Activated CD4-positive, alpha-beta T cell treated with anti-CD3 and anti-CD28 coated beads, Interleukin-2, Interleukin-6, amounts not matched to agents 100 ng/mL and 50 ng/mL, durations not matched to agents 16 hours and 8 hours (primary cell): ENCODE measurements around the gene HTRA1.

Experiments
- DNase-seq: peaks from one replicate; pipeline ENCODE4 v3.0.0-alpha.2; 2020

Gene HTRA1

GRCh38 chr10:122497241-122497640, 35.9 kb downstream of the HTRA1 start:
- no peak for DNase-seq

- no peak for DNase-seq
These were observed 37.2 kb downstream of the HTRA1 start for GRCh38 chr10:122498521-122498920.

- no peak for DNase-seq
These were observed 37.7 kb downstream of the HTRA1 start for GRCh38 chr10:122499012-122499411.

GRCh38 chr10:122499491-122499941, 38.2 kb downstream of the HTRA1 start:
- DNase-seq: no peak

- DNase-seq: no peak
These were observed 38.8 kb downstream of the HTRA1 start for GRCh38 chr10:122500194-122500593.

GRCh38 chr10:122500726-122501125, 39.4 kb downstream of the HTRA1 start:
- DNase-seq: no peak

GRCh38 chr10:122503012-122503411, 41.7 kb downstream of the HTRA1 start:
- DNase-seq: no peak

- no peak for DNase-seq
These were observed 42.7 kb downstream of the HTRA1 start for GRCh38 chr10:122503886-122504609.

- no peak for DNase-seq
These were observed 43.2 kb downstream of the HTRA1 start for GRCh38 chr10:122504610-122504950.

- DNase-seq: no peak
These were observed 43.7 kb downstream of the HTRA1 start for GRCh38 chr10:122505011-122505410.

- no peak for DNase-seq
These were observed 44.7 kb downstream of the HTRA1 start for GRCh38 chr10:122505885-122506645.

- DNase-seq: no peak
These were observed 46.3 kb downstream of the HTRA1 start for GRCh38 chr10:122507616-122508015.

- DNase-seq: no peak
These were observed 46.7 kb downstream of the HTRA1 start for GRCh38 chr10:122508021-122508420.

GRCh38 chr10:122509323-122509722, 48.0 kb downstream of the HTRA1 start:
- no peak for DNase-seq

- DNase-seq: no peak
These were observed 49.0 kb downstream of the HTRA1 start for GRCh38 chr10:122510326-122510725.

GRCh38 chr10:122510736-122511135, 49.4 kb downstream of the HTRA1 start:
- no peak for DNase-seq

GRCh38 chr10:122513053-122513452, 51.7 kb downstream of the HTRA1 start:
- no peak for DNase-seq

- DNase-seq: no peak
These were observed 52.9 kb downstream of the HTRA1 start for GRCh38 chr10:122514045-122514840.

GRCh38 chr10:122515022-122515424, 53.7 kb downstream of the HTRA1 start:
- no peak for DNase-seq

- peak; percentile 61 for DNase-seq
These were observed 54.4 kb downstream of the HTRA1 start for GRCh38 chr10:122515588-122516231.

- DNase-seq: no peak
These were observed 55.4 kb downstream of the HTRA1 start for GRCh38 chr10:122516734-122517133.

- no peak for DNase-seq
These were observed 57.8 kb downstream of the HTRA1 start for GRCh38 chr10:122519144-122519543.

GRCh38 chr10:122519873-122520272, 58.5 kb downstream of the HTRA1 start:
- DNase-seq: no peak
